HG03095 (cell line): ENCODE data around the gene MRFAP1L1.
"Not testable (repeated sequence)": the region's sequence is repeated elsewhere in the genome, so short reads cannot be mapped to it uniquely, and the experiment has no call there.

Experiments
- ATAC-seq: cut with Tn5 transposase; IDR thresholded peaks from one replicate; pipeline ENCODE4 v1.9.1; 2021; ENCODE audit warnings: moderate library complexity; ENCODE audit not compliant: unreplicated experiment

The MRFAP1L1 gene

GRCh38 chr4:6734165-6734786 lies 24.6 kb upstream of the MRFAP1L1 start:
- ATAC-seq: no peak

GRCh38 chr4:6733358-6734164 lies 23.9 kb upstream of the MRFAP1L1 start:
- ATAC-seq: no peak

- no peak for ATAC-seq
Observed at GRCh38 chr4:6732441-6733357, 23.0 kb upstream of the MRFAP1L1 start.

GRCh38 chr4:6731780-6732179 lies 22.1 kb upstream of the MRFAP1L1 start:
- no peak for ATAC-seq

- ATAC-seq: no peak
Observed at GRCh38 chr4:6731318-6731675, 21.6 kb upstream of the MRFAP1L1 start.

GRCh38 chr4:6730603-6731317 lies 21.1 kb upstream of the MRFAP1L1 start:
- no peak for ATAC-seq

- no peak for ATAC-seq
Observed at GRCh38 chr4:6728320-6729029, 18.8 kb upstream of the MRFAP1L1 start.

- ATAC-seq: no peak
Observed at GRCh38 chr4:6727943-6728250, 18.2 kb upstream of the MRFAP1L1 start.

- ATAC-seq: no peak
Observed at GRCh38 chr4:6727081-6727942, 17.6 kb upstream of the MRFAP1L1 start.

GRCh38 chr4:6725427-6725961 lies 15.8 kb upstream of the MRFAP1L1 start:
- not testable (repeated sequence) for ATAC-seq

GRCh38 chr4:6724421-6725111 lies 14.9 kb upstream of the MRFAP1L1 start:
- no peak for ATAC-seq

- ATAC-seq: no peak
Observed at GRCh38 chr4:6723851-6724250, 14.2 kb upstream of the MRFAP1L1 start.

- ATAC-seq: no peak
Observed at GRCh38 chr4:6722891-6723290, 13.2 kb upstream of the MRFAP1L1 start.

- ATAC-seq: no peak
Observed at GRCh38 chr4:6721121-6721520, 11.5 kb upstream of the MRFAP1L1 start.

GRCh38 chr4:6720202-6720699 lies 10.6 kb upstream of the MRFAP1L1 start:
- ATAC-seq: no peak

- no peak for ATAC-seq
Observed at GRCh38 chr4:6719611-6720179, 10.0 kb upstream of the MRFAP1L1 start.

GRCh38 chr4:6718932-6719610 lies 9.4 kb upstream of the MRFAP1L1 start:
- no peak for ATAC-seq
